ENCODE results near the gene CORIN.
"Not testable (repeated sequence)": the region's sequence is repeated elsewhere in the genome, so short reads cannot be mapped to it uniquely, and the experiment has no call there.

CORIN gene

GRCh38 chr4:47691757-47692383 lies 146.0 kb downstream of the CORIN start:
- not testable (repeated sequence) for DNase-seq

DNA sequence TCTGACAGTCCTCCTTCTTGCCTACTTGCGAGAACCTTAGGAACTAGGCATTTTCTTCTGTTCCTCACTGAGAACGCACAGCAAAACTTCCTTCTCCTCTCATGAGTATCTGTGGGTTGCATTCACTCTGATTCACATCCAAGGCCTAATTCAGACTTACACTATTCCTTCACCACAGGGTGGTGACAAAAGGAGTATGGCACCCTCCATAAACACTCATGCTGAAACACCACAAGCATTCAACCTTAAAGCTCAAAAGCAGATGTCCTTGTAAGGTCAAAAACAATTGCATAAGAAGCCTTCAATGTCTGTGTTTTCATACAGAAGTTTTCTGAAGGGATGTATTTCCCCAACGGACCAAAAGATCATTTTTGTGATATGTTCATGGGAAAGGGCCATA lies 147.3 kb downstream of the CORIN start:
- DNase-seq: no peak

- no peak for DNase-seq
These were observed 151.5 kb downstream of the CORIN start for GRCh38 chr4:47686294-47686872.

- DNase-seq: no peak
These were observed 162.1 kb downstream of the CORIN start for GRCh38 chr4:47675806-47676205.

DNA sequence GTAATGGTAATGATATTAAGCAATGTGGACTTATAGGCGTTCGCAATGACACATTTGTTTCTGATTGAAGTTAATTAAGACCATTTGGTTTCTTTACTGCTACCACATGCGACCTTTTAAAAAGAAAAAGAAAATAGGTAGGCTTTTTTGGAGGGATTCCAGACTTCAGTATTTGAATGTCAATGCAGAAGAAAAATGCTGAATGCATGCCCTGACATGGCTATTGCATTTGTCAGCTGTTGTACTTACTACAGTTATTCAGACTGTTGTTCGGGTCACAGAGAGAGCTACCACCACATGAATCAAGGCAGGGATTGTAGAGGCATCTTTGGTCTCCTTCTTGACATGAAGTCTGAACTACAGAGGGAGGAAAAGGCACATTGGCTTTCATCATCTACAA lies 163.7 kb downstream of the CORIN start:
- DNase-seq: no peak

GRCh38 chr4:47672696-47673095 lies 165.2 kb downstream of the CORIN start:
- no peak for DNase-seq

GRCh38 chr4:47669946-47670345 lies 167.9 kb downstream of the CORIN start:
- DNase-seq: no peak

GRCh38 chr4:47668810-47669408 lies 169.0 kb downstream of the CORIN start:
- DNase-seq: no peak

GRCh38 chr4:47668256-47668655 lies 169.6 kb downstream of the CORIN start:
- DNase-seq: no peak

DNA sequence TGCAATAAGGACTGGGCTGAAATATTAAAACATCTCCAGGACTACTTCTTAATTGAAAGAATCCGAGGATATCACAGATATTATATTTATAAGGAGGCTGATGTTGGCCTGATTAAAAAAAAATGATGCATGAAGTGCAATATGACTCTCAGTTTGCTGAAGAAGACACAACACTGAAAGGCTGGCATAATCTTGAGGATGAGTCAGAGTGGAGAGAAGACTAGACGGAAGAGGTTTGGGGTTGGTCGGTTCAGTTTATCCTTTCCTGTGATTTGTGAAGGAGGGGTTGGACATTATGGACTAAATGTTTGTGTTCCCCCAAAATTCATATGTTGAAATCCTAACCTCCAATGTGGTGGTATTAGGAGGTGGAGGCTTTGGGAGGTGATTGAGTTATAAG lies 170.3 kb downstream of the CORIN start:
- no peak for DNase-seq

DNA sequence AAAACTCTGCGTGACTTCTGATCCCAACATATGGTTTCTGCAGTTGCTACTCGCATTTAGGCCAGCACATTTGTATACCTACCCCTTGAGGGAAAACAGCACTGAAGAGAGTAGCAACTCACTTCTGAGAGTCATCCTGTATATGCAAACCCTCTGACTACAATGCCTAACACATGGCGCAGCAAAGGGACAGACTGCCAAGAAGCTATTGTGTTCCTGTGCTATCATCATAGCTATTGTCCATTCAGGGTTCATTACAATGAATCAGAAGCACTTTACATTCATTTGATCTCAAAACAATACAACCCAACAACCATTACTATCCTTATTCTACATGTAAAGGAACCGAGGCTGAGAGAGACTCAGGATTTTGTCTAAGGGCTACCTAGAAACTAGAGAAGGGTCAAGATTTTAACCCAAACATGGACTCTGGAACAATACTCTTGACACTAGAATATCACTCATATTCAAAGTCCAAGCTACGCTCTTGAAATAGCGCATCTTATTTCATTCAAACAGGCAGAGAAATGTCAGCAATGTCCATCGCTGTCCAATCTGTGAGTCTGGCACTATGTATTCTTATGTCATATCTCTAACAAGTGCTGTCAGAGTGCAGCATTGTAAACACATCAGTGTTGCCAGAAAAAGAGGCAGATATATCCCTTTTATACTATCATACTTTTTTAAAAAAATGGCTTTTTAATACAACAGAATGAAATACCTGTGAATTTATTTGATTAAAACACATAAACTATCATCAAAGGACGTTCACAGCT lies 173.6 kb downstream of the CORIN start:
- DNase-seq: no peak

DNA sequence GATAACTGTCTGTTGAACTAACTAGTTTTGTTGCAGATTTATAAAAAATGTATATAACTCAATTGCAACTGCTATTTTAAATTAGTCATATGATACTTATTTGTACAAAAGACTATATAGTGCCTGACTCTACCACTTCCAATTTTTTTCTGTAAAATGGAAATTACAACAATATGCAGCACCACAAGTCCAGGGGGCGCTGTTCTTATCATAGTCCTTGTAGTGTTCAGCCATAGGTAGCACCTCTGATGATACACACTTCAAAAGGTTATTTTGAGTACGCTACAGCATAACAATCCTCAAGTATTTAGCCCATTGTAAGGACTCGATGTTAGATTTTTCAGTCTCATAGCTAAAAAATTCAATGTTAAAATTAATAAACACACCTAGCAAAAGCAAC lies 174.9 kb downstream of the CORIN start:
- no peak for DNase-seq

- DNase-seq: no peak
These were observed 176.1 kb downstream of the CORIN start for GRCh38 chr4:47661741-47662140.

- no peak for DNase-seq
These were observed 178.5 kb downstream of the CORIN start for GRCh38 chr4:47659342-47659741.

GRCh38 chr4:47654972-47655693 lies 182.7 kb downstream of the CORIN start:
- DNase-seq: no peak

DNA sequence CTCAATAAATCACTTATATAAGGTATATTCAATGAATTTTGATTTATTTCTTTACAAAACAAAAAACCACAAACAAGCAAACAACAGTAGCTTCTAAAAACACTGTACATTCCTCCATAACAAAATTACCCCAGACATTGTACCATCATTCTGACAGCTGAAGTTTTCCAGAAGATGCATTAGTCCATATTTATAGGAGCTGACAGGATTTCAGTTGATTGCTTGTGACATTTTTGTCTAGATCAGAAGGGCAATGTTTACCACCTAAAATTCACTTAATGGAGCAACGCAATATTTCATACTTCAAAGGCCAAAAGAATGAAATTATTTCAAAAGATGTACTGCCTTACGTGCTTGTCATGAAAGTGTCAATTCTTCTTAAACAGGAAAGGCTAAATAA lies 185.8 kb downstream of the CORIN start:
- no peak for DNase-seq

DNA sequence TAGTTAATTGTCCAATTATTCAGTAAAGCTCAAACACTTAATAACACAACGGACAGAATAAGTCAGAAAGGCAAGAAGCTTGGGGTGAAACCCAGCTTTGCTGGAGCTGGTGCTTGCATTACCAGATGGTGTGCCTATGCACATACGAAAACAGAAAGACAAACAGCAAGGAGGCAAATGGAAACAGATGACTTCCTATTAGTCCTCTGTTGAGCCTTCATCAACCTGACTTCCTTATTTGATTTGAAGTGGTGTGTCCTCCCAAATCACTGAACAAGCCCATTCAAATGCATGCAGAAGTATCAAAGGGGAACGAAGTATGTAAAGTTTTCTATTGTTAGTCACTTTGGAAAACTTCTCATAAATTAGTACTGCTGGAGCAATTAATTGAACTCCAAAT lies 186.6 kb downstream of the CORIN start:
- no peak for DNase-seq

DNA sequence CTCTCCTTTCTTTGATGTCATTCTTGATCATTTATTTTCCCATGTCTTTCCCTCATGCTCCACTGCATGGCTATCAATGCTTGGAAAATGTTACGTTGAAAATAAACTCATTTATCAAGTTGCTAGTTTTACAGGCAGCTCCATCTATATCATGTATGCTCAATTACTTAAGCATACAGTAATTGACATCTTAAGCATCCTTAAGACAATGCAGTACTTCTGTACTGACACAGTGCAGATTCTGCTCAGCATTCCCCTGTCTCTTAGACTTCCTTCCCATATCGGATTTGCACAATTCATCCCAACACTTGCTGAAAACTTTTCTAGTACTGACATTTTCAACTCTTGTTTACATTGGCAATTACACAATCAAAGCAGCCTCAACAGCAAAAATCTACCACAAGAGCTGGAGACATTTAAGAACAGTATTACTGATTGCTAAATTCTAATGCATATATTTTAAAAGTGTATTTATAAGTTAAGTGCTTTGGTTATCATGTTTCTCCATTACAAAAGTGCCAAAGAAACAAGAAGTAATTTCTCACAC lies 187.2 kb downstream of the CORIN start:
- DNase-seq: no peak

DNA sequence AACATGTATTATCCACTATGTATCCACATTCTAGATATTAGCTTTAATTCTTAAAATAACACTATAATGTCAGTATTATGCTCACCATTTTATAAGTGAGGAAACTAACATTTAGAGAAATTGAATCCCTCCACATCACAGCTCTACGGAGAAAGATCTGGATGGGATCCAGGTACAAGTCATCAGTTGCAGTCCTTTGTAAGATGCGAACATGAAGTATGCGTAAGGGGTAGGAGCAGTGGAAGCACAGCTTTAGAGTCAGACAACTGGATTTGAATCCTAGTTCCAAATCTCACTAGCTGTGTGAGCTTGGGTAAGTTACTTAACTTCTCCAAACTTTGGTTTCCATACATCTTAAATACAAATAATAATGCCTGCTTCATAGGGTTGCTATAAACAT lies 190.3 kb downstream of the CORIN start:
- DNase-seq: no peak

DNA sequence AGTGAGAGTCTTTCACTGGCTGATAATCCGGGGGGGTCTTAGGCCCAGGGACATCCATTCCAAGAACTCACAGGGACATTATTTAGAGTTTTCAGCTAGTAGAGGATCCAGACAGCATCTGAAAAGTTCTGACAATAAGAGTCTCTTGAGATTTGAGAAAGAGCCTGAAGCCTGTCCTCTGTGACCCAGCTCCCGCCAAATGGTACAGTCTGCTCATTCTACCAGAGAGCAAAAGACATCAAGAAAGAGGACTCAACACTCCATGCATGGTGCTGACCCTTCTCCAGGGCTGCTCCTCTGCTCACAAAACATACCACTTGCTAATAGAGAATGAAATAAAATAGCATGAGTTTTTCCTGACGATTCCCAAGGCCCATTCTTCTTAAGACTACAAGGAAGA lies 190.8 kb downstream of the CORIN start:
- no peak for DNase-seq

DNA sequence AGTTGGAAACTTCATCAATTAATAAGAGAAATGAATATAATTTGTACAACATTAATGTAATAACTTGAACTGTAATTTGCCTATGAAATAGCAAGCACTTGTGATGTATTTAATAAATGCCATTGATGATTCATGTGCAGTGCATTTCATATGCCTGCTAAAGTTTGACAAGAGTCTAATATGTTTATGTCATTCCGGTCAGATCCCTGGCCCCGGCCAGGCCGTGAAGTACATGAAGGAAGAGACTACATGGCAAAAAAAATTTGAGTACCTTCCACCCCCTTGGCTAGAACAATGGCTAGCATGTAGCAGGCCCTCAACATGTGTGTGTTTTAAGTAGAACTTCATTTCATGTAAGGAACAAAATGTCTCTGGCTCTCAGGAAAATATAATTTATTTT lies 191.5 kb downstream of the CORIN start:
- DNase-seq: no peak

DNA sequence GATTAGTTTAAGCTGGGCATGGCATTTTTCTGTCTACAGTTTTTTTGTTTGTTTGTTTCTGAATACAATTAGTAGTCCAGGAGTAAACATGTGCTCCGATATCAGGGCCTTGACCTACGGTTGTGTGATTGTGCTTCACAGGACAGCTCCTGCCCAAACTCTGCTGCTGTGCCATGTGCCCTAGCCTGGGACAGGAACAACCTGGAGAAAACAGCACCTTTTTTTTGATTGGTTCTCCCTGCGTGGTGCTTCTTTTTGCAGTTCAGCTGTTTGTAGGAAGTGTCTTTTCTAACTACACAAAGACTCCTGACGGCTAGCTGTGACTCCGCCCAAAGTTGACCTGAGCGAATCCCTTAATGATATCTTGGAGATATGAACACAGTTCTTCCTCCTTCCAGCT lies 194.0 kb downstream of the CORIN start:
- no peak for DNase-seq

All from right kidney (tissue), 1 donor.